Breast epithelium (tissue), 4 donors: ENCODE data around the gene TRIM9. TPM values are rescaled to one million over a fixed set of nuclear protein-coding genes. Genes with fewer than 3 reads are reported as not detected.

Experiments
- DNase-seq, 2 donors: peaks; one replicate each; pipeline ENCODE4 v3.0.0-alpha.2; 2019; ENCODE audit warnings: low spot score in 2 of 2
- H3K27ac ChIP-seq, 2 donors: fragments of 200-600 bp; sonication (generic) in 1 of 2; one replicate each; pipeline ENCODE4 v1.5.1; 2016 to 2019; ENCODE audit warnings: mild to moderate bottlenecking in 1 of 2
- H3K27me3 ChIP-seq, 2 donors: fragments of 200-600 bp; sonication (generic) in 1 of 2; one replicate each; pipeline versions ENCODE4 v1.5.1 to v1.6.0; 2017 to 2019; ENCODE audit warnings: control low read depth in 1 of 2, mild to moderate bottlenecking in 1 of 2
- H3K36me3 ChIP-seq: fragments of 200-600 bp; one replicate; pipeline ENCODE4 v1.5.1; 2019
- H3K4me1 ChIP-seq, 2 donors: fragments of 200-600 bp; sonication (generic); one replicate each; pipeline ENCODE4 v1.5.1; 2016 to 2019; ENCODE audit warnings: control low read depth in 1 of 2
- H3K4me3 ChIP-seq, 3 donors: fragments of 200-600 bp; sonication (generic); 1 replicate in 2 of 3; 2 replicates in 1 of 3; pipeline ENCODE4 v1.5.1; 2016 to 2019; ENCODE audit warnings: mild to moderate bottlenecking in 3 of 3, moderate library complexity in 2 of 3
- H3K9me3 ChIP-seq, 2 donors: fragments of 200-600 bp; sonication (generic) in 1 of 2; one replicate each; pipeline ENCODE4 v1.5.1; 2016 to 2019; ENCODE audit warnings: control low read depth in 1 of 2
- POLR2A ChIP-seq: fragments of 450-650 bp; IDR thresholded peaks from one replicate; pipeline ENCODE4 v1.6.1; 2016; ENCODE audit warnings: antibody characterized with exemption, mild to moderate bottlenecking, moderate library complexity
- POLR2AphosphoS5 ChIP-seq, 3 donors: sonication (generic); formaldehyde crosslinking; IDR thresholded peaks; one replicate each; pipeline ENCODE4 v1.6.1; 2017; ENCODE audit warnings: antibody characterized with exemption in 3 of 3
- intact Hi-C: fragments of 100-400 bp; cut with DNase I; formaldehyde crosslinking; loops from one replicate; pipeline ENCODE4 v1.15.1; 2023; ENCODE audit warnings: low total_unique reads
- total RNA-seq, 3 donors: library from RNA; depleted of rRNA; stranded (reverse); fragments of >200 nt; gene quantifications; one replicate each; pipeline ENCODE4 v1.1.0, GENCODE V29; 2016
- TF ChIP-seq, protein P1 (sequence below), 3 donors: fragments of 450-650 bp; IDR thresholded peaks; one replicate each; pipeline ENCODE4 v1.5.1; 2016 to 2017; ENCODE audit warnings: antibody characterized with exemption in 3 of 3, mild to moderate bottlenecking in 3 of 3, moderate library complexity in 3 of 3

The TRIM9 gene
- total RNA-seq, 3 donors from 2014 or later = 2.9 to 5.2 (median 4.6) TPM

DNA sequence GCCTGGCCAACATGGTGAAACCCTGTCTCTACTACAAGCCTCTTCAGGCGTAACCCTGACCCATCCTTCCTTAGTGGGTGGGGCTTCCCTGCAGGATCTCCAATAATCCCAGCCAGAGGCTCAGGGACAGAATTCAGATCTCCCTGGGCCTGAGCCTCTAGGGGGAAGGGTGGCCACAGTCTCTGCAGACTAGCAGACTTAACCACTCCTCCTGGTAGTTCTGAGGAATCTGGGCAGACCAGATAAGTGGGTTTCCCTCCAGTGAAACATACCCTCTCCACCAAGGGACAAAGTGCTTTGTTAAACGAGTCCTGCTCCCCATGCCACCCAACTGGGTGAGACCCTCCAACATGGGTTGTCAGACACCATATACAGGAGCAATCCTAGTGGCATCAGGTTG, 36.6 kb upstream of the TRIM9 start:
- TF ChIP-seq POLR2A = no peak
- TF ChIP-seq POLR2AphosphoS5 (IDR thresholded peaks at IDR 0.05) = no peak
- TF ChIP-seq, protein P1, sequence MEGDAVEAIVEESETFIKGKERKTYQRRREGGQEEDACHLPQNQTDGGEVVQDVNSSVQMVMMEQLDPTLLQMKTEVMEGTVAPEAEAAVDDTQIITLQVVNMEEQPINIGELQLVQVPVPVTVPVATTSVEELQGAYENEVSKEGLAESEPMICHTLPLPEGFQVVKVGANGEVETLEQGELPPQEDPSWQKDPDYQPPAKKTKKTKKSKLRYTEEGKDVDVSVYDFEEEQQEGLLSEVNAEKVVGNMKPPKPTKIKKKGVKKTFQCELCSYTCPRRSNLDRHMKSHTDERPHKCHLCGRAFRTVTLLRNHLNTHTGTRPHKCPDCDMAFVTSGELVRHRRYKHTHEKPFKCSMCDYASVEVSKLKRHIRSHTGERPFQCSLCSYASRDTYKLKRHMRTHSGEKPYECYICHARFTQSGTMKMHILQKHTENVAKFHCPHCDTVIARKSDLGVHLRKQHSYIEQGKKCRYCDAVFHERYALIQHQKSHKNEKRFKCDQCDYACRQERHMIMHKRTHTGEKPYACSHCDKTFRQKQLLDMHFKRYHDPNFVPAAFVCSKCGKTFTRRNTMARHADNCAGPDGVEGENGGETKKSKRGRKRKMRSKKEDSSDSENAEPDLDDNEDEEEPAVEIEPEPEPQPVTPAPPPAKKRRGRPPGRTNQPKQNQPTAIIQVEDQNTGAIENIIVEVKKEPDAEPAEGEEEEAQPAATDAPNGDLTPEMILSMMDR (IDR thresholded peaks at IDR 0.05) = no peak
- H3K9me3 ChIP-seq = no peaks in the 10 kb centered on the region
- intact Hi-C loops = no loop called here
- H3K4me1 ChIP-seq = no peaks in the 10 kb centered on the region
- DNase-seq = no peak
- H3K27me3 ChIP-seq = no peaks in the 10 kb centered on the region
- H3K36me3 ChIP-seq = no peaks in the 10 kb centered on the region
- no peak overlapping the region for H3K27ac ChIP-seq
- H3K4me3 ChIP-seq = no peak overlapping the region

DNA sequence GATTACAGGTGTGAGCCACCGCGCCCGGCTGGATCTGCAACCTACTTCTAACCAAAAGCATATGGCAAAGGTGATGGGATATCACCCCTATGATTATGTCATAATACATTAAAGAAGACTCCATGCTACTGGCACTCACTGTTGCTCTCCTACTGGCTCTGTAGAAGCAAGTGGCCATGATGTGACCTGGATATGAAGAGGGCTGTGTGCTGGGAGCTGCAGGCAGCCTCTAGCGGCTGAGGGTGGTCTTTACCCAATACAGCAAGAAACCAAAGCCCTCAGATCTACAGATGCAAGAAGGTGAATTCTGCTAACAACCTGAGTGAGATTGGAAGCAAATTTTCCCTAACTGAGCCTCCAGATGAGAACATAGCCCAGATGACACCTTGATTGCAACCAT, 34.2 kb upstream of the TRIM9 start:
- no peak overlapping the region for H3K4me3 ChIP-seq

DNA sequence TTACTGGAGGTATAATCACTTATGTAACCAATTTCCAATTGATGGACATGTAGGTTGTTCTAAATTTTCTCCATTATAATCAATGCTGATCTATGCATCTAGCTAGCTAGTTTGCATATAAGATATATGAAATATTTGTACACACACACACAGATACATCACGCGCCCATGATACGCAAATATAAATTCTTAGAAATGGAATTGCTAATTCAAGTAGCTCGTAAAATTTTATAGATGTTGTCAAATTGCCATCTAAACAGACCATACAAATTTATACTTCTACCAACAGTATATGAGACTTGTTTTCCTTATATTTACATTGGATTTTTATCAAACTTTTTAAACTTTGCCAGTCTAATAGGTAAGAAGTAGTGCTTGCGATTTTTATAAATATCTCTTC, 29.1 kb upstream of the TRIM9 start:
- Histone ChIP-seq H3K27me3 (no peaks in the 10 kb centered on the region), H3K27ac (no peak overlapping the region), H3K4me3 (no peak overlapping the region), H3K36me3 (no peaks in the 10 kb centered on the region), H3K4me1 (no peaks in the 10 kb centered on the region), H3K9me3 (no peaks in the 10 kb centered on the region)
- intact Hi-C loops = no loop called here
- no peak for DNase-seq
- TF ChIP-seq POLR2AphosphoS5 (IDR thresholded peaks at IDR 0.05) (no peak), POLR2A (no peak)
- TF ChIP-seq, protein P1 (IDR thresholded peaks at IDR 0.05) = no peak

More for the DNA sequence above, 34.2 kb upstream of the TRIM9 start:
- no peak for DNase-seq
- H3K9me3 ChIP-seq = no peaks in the 10 kb centered on the region
- no peaks in the 10 kb centered on the region for H3K36me3 ChIP-seq
- TF ChIP-seq POLR2A = no peak
- no peak for TF ChIP-seq POLR2AphosphoS5 (IDR thresholded peaks at IDR 0.05)
- TF ChIP-seq, protein P1 (IDR thresholded peaks at IDR 0.05) = no peak
- intact Hi-C loops = no loop called here
- no peaks in the 10 kb centered on the region for H3K27me3 ChIP-seq
- no peak overlapping the region for H3K27ac ChIP-seq
- H3K4me1 ChIP-seq = no peaks in the 10 kb centered on the region

DNA sequence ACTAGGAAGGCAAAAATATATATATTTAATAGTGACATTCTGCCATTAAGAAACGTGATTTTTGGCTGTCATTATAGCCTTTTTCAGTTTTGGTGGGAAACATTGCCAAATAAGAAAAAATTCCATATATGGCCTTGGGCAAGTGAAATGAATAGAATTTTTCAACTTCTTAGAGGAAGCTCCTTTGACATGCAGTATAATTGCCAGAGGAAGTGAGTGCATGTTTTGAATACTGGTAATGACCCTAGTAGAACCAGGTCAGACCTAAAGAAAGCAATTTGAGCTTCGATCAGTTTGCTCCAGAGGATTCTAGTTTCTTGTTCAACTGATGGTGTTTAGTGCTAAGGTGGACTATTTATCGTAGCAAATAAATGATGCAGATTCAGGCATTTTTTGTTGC, 26.2 kb upstream of the TRIM9 start:
- peak overlapping the region; percentile 34 to 61 for H3K27ac ChIP-seq
- intact Hi-C loops = no loop called here
- DNase-seq = no peak
- H3K4me1 ChIP-seq = no peaks in the 10 kb centered on the region
- H3K36me3 ChIP-seq = no peaks in the 10 kb centered on the region
- no peaks in the 10 kb centered on the region for H3K9me3 ChIP-seq
- H3K4me3 ChIP-seq = no peak overlapping the region
- TF ChIP-seq, protein P1 (IDR thresholded peaks at IDR 0.05) = no peak
- TF ChIP-seq POLR2AphosphoS5 (IDR thresholded peaks at IDR 0.05) (no peak), POLR2A (no peak)
- no peaks in the 10 kb centered on the region for H3K27me3 ChIP-seq

DNA sequence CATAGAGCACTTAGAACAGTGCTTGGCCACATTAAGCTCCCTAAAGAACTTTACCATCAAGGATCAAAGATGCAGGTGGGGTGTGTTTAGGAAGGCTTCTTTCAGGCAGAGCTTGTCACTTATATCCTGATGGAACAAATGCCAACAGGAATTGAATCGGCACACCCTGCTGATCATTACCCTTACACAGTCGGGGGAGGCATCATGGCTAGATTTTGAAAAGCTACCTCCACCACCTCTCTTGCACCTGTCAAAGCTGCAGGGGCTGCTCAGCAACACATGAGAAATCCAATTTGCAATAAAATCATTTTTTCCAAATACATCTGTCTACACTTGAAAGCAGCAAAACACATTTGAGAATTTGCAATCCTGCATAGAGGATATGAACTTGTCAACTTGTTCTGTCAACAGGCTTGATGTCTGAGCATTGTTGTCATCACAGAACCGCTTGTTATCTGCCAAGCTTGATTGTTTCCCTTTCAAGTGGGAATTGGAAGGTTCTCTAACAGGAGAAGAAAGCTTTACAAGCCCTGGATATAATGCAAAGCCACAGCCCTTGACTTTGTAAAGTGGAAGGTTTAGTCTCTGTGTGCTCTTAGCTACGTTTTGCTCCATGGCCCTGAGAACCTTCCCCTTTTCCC, 24.6 kb upstream of the TRIM9 start:
- no peak for TF ChIP-seq POLR2A
- TF ChIP-seq POLR2AphosphoS5 (IDR thresholded peaks at IDR 0.05) = no peak
- TF ChIP-seq, protein P1 (IDR thresholded peaks at IDR 0.05) = no peak
- H3K27me3 ChIP-seq = no peaks in the 10 kb centered on the region
- peak overlapping the region; percentile 45 for H3K27ac ChIP-seq
- no peak for DNase-seq
- intact Hi-C loops = no loop called here
- H3K4me1 ChIP-seq = no peaks in the 10 kb centered on the region
- H3K36me3 ChIP-seq = no peaks in the 10 kb centered on the region
- no peak overlapping the region for H3K4me3 ChIP-seq
- H3K9me3 ChIP-seq = no peaks in the 10 kb centered on the region
